Measurements from ENCODE around the gene TEP1.

DNA sequence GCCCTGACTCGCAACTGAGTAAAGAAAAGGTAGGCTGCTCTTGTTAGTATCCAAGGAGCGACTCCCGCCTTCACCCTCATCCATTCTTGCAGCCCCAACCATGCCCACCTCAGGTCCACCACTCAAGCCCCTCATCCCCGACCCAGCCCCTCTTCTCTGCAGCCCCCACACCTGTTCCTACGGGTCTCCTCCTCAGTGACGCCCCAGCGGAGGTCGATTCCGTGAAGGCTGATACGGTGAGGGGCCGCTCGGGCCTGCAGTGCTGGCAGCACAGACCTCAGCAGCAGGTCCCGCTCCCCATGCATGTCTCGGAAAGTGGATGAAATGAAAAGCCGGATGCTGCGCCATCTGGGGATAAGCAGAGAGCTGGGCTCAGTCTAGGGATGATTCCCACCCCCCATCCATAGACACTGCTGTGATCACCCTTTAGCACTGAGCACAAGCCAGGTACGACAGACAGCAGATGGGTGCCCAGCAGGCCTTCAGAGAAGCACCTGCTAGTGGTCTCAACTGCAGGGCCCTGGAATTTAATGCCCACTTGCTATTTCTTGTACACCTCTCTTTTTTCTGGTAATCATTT is 26.9 kb downstream of the TEP1 start:
- TF ChIP-seq, protein P1, sequence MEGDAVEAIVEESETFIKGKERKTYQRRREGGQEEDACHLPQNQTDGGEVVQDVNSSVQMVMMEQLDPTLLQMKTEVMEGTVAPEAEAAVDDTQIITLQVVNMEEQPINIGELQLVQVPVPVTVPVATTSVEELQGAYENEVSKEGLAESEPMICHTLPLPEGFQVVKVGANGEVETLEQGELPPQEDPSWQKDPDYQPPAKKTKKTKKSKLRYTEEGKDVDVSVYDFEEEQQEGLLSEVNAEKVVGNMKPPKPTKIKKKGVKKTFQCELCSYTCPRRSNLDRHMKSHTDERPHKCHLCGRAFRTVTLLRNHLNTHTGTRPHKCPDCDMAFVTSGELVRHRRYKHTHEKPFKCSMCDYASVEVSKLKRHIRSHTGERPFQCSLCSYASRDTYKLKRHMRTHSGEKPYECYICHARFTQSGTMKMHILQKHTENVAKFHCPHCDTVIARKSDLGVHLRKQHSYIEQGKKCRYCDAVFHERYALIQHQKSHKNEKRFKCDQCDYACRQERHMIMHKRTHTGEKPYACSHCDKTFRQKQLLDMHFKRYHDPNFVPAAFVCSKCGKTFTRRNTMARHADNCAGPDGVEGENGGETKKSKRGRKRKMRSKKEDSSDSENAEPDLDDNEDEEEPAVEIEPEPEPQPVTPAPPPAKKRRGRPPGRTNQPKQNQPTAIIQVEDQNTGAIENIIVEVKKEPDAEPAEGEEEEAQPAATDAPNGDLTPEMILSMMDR (IDR thresholded peaks at IDR 0.05): no peak
- TF ChIP-seq, protein P2, sequence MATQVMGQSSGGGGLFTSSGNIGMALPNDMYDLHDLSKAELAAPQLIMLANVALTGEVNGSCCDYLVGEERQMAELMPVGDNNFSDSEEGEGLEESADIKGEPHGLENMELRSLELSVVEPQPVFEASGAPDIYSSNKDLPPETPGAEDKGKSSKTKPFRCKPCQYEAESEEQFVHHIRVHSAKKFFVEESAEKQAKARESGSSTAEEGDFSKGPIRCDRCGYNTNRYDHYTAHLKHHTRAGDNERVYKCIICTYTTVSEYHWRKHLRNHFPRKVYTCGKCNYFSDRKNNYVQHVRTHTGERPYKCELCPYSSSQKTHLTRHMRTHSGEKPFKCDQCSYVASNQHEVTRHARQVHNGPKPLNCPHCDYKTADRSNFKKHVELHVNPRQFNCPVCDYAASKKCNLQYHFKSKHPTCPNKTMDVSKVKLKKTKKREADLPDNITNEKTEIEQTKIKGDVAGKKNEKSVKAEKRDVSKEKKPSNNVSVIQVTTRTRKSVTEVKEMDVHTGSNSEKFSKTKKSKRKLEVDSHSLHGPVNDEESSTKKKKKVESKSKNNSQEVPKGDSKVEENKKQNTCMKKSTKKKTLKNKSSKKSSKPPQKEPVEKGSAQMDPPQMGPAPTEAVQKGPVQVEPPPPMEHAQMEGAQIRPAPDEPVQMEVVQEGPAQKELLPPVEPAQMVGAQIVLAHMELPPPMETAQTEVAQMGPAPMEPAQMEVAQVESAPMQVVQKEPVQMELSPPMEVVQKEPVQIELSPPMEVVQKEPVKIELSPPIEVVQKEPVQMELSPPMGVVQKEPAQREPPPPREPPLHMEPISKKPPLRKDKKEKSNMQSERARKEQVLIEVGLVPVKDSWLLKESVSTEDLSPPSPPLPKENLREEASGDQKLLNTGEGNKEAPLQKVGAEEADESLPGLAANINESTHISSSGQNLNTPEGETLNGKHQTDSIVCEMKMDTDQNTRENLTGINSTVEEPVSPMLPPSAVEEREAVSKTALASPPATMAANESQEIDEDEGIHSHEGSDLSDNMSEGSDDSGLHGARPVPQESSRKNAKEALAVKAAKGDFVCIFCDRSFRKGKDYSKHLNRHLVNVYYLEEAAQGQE (IDR thresholded peaks at IDR 0.05; ENCODE audit: insufficient read depth in 1 of 2, low read depth in 2 of 2, low read length in 1 of 2): no peak
- TF ChIP-seq POLR2AphosphoS5 (IDR thresholded peaks at IDR 0.05; ENCODE audit: low read depth, low read length) (no peak), TCF7L2 (IDR thresholded peaks at IDR 0.05; ENCODE audit: low read depth, low read length) (no peak), SIN3A (IDR thresholded peaks at IDR 0.05; ENCODE audit: borderline replicate concordance, insufficient read depth, low read depth, low read length) (no peak)
